GM18517 (cell line): ENCODE results near the gene TBC1D24.
A peak's percentile ranks its signal among the peaks of the same experiment; 100 is the strongest.

ENCODE experiments used
- ATAC-seq: cut with Tn5 transposase; IDR thresholded peaks from one replicate; pipeline ENCODE4 v1.9.1; 2021; ENCODE audit warnings: mild to moderate bottlenecking, moderate library complexity; ENCODE audit not compliant: unreplicated experiment

TBC1D24 gene

DNA sequence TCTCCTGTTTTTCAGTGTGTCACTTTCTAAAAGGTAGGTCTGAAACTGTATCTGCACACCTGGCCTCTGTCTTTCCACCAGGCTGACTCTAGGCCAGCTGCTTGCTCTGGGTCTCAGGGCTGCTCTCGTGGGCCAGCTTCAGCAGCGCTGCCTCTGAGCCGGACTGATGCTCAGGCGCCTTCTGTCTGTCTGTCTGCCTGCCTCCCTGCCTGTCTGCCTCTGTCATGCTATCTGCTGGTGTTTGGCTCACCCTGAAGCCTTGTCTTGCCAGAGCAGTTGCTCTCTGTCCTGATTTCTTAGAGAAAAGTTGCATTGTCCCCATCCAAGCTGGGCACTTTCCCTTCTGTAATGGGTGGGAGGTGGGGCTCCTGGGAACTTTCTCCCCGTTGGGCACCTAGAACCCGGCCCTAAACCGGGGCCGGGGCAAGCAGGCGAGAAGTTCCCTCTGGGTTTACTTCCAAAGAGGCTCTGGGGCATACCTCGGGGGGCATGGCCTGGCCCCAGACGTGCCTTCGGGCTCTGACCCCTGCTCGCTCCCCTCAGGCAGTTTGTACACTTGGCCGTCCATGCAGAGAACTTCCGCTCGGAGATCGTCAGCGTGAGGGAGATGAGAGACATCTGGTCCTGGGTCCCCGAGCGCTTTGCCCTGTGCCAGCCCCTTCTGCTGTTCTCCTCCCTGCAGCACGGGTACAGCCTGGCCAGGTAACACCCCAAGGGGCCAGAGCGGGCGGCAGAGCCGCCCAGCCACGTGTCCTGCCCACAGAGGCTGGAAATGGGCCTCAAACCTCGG, 23.0 kb downstream of the TBC1D24 start:
- no peak for ATAC-seq

DNA sequence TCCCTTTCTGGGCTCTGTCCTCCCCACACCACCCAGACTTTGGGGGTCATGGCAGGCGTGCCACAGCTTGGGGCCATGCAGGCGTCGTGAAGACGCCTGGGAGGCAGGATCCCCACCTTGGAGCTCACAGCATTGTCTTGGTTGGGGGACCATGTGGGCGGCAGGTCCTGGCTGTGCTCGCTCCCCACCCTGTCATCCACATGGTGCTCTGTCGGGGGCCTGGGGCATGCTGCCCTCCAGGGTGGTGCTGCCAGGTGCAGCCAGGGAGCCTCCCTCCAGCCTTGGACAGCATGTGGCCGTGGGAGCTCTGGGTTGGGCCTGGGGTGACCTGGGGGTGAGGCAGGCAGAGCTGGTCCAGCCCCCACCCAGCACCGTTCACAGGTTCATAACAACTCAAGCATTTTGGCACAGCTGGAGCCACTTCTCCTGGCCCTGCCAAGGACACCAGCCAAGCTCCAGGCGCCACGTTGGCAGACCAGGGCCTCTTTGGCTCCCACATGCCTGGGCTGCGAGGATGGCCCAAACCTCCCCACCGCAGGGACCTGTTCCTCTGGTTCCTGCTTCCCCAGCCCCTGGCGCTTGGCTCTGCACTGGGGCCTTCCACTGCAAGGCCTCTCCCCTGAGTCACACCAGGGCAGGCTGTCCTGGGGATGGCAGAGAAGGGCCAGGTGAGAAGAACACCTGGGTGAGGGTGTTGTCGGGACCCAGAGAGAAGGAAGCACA, 23.8 kb downstream of the TBC1D24 start:
- no peak for ATAC-seq

- no peak for ATAC-seq
Measured at GRCh38 chr16:2499454-2499853, 24.5 kb downstream of the TBC1D24 start.

- ATAC-seq, result no peak
Measured at GRCh38 chr16:2499890-2500429, 25.0 kb downstream of the TBC1D24 start.

DNA sequence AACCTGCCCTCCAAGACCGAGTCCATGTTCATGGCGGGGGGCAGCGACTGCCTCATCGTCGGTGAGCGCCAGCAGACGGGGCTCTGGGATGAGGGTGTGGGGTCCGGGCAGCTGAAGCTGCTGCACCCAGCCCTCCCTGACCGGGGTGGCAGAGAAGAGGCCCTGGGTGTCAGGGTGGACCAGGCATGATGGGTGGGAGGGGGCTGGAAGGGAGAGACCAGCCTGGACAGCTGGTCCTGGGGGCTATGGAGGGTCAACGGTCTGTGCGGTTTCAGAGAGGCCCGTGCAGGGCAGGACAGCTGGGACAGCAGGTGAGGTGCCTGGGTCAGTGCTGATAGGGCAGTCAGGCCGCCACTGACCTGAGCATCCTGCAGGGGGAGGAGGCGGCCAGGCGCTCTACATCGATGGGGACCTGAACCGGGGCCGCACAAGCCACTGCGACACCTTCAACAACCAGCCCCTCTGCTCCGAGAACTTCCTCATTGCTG, 25.5 kb downstream of the TBC1D24 start:
- ATAC-seq, result no peak

GRCh38 chr16:2500918-2501750, 26.2 kb downstream of the TBC1D24 start:
- no peak for ATAC-seq

DNA sequence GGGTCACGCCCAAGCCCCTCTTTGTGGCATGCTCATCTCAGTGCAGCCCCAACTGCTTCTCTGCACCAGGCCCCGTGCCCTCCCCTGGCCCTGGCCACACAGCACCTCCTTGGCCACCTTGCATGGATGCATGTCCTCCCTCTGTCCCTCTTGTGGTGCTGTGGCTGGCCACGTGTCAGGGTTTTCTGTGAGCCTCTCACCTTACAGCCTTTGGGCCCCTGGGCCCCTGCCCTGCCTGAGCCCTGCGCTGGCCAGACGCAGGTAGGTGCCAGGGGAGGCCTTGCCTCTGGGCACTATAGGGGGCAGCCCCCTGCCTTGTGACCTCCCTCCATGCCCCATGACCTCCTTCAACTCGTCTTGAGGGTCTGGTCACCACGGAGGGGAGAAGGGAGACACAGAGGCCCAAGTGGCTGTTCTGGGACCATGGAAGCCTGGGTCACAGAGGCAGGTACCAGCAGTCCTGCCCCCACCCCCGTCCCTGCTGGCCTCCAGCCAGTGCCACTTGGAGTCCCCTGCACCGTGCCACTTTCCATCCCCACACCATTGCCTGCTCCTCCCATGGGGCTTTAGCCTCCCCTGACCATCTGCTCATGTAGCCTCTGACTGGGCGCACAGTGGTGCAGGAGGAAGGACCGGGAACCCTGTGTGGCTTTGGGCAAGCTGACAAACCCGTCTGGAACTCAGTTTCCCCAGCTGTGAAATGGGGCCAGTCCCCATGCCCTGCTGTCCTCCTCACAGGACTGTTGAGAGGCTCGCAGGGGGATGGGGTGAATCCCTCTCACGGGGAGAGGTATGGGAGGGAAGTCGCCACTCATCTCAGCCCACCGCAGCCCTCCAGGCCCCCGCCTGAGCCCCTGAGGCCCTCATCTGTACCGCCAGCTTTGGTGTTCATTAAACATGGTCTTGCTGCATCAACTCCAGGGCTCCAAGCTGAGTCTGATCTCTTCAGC, 27.3 kb downstream of the TBC1D24 start:
- ATAC-seq, result no peak

GRCh38 chr16:2505695-2506094, 30.8 kb downstream of the TBC1D24 start:
- ATAC-seq, result no peak

GRCh38 chr16:2507052-2507659, 32.2 kb downstream of the TBC1D24 start:
- peak; percentile 60 for ATAC-seq

DNA sequence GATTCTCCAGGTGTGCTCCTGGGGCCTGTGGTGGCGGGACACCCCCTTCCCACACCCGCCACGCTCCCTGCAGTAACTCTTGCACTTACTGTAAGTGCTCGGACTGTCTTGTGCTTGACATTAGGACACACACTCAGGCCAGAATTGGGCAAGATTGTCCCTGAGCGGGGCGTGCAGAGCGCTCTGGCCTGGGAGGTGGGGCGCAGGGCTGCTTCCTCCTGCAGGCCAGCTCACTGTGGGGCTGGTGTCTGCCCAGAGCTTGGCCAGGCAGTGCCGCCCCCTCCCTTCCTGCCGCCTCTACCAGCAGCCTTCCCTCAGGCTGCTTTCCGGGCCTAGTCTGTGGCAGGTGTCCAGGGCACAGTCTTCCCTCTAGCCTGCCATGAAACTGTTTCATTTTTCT, 32.7 kb downstream of the TBC1D24 start:
- no peak for ATAC-seq

- ATAC-seq, result no peak
Measured at GRCh38 chr16:2508722-2509400, 33.9 kb downstream of the TBC1D24 start.

GRCh38 chr16:2511128-2511800, 36.3 kb downstream of the TBC1D24 start:
- ATAC-seq, result no peak

- no peak for ATAC-seq
Measured at GRCh38 chr16:2511996-2512734, 37.2 kb downstream of the TBC1D24 start.

DNA sequence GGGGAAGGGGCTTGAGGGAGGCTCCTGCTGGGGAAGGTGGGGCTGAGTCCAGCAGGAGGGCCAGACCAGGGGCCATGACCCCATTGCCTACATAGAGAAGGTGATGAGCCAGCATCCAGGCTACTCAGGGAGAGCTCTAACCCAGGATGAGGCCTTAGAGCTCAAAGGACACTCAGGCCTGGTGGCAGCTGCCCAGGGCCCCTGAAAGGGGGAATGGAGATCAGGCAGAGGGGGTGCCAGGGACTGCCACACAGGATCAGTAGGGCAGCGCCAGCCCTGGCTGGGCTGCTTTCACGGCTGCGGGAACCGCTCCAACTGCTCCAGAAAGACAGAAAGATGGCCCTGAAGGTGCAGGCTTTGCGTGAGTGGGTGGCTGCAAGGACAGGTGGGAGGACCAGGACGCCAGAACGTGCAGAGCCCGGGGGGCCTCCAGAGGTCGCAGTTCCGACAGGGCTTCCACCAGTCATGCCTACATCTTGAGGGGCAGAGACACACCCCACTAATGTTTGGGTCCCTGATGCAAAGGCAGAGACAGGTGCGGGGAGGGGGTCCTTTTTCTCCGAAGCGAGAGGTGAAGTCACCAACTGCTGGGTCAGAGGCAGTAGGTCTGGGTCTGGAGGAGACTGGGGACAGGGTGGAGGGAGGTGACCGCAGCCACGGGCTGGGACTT, 37.9 kb downstream of the TBC1D24 start:
- no peak for ATAC-seq

GRCh38 chr16:2513405-2514332, 38.7 kb downstream of the TBC1D24 start, which contains the start of gene ATP6V0C:
Gene ATP6V0C, plus strand, starts transcription at chr16:2513952. Its CDS starts 152 bp downstream, at chr16:2514104.
- ATAC-seq, result peak; percentile 64
